Astrocyte (in vitro differentiated cells and primary cell): ENCODE data around the gene SPAG9.

Experiments used
- CTCF ChIP-seq: IDR thresholded peaks from 2 replicates; pipeline ENCODE4 v1.5.1; 2011; ENCODE audit warnings: low read depth, mild to moderate bottlenecking, inconsistent platforms, low read length, moderate library complexity; ENCODE audit not compliant: insufficient read depth
- EZH2 ChIP-seq: IDR thresholded peaks from 2 replicates; pipeline ENCODE4 v1.6.1; 2012; ENCODE audit warnings: mild to moderate bottlenecking, low read length, inconsistent platforms; ENCODE audit not compliant: insufficient read depth

GRCh38 chr17:51147650-51148049, 27.0 kb upstream of the SPAG9 start:
- TF ChIP-seq CTCF (no peak), EZH2 (no peak)
